HG02588 (cell line): ENCODE results near the gene GRAPL.
"Not testable (repeated sequence)": the region's sequence is repeated elsewhere in the genome, so short reads cannot be mapped to it uniquely, and the experiment has no call there.

Source experiments
- ATAC-seq: cut with Tn5 transposase; IDR thresholded peaks from one replicate; pipeline ENCODE4 v1.9.1; 2021; ENCODE audit warnings: mild to moderate bottlenecking, moderate library complexity; ENCODE audit not compliant: unreplicated experiment

GRAPL gene

GRCh38 chr17:19187883-19188869, 60.8 kb downstream of the GRAPL start:
- ATAC-seq = peak; percentile 25

- ATAC-seq = peak; percentile 65
These were observed 61.7 kb downstream of the GRAPL start for GRCh38 chr17:19188870-19189708.

GRCh38 chr17:19189781-19190405, 62.5 kb downstream of the GRAPL start:
- not testable (repeated sequence) for ATAC-seq

- peak; percentile 89 for ATAC-seq
These were observed 69.2 kb downstream of the GRAPL start for GRCh38 chr17:19196382-19197204.

- peak; percentile 59 for ATAC-seq
These were observed 75.1 kb downstream of the GRAPL start for GRCh38 chr17:19202448-19202847.

GRCh38 chr17:19203429-19203828, 76.0 kb downstream of the GRAPL start:
- ATAC-seq = not testable (repeated sequence)
